ENCODE results near the gene TTC23. TPM values are rescaled to one million over a fixed set of nuclear protein-coding genes. Genes with fewer than 3 reads are reported as not detected.
"Not testable (repeated sequence)": the region's sequence is repeated elsewhere in the genome, so short reads cannot be mapped to it uniquely, and the experiment has no call there.

The TTC23 gene
- total RNA-seq, 8 experiments from 2014 or later = 9.5 to 46.0 (median 20.8) TPM

DNA sequence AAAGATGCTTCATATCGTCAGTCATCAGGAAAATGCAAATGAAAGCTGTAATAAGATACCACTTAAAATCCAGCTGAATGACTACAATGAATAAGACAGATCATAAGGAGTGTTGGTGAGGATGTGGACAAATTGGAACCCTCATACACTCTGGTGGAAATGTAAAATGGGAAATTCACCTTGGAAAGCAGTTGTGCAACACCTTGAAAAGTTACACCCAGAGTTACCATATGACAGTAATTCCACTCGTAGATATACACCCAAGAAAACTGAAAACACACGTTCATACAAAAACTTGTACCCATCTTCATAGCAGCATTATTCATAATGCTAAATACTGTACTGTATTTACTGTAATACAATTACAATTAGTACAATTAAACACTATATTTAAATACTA lies 2.3 kb downstream of the TTC23 start:
- in situ Hi-C loops (cut with MboI; ENCODE audit: low pct_unique_long_range_greater_than_20kb in 2 of 9, low sequenced_read_pairs in 9 of 9, unreplicated experiment in 9 of 9) = no loop called here
- WGBS, 10 experiments = 14 to 100% (median 78%) methylated on average over 1 to 3 of the region's 3 CpGs

DNA sequence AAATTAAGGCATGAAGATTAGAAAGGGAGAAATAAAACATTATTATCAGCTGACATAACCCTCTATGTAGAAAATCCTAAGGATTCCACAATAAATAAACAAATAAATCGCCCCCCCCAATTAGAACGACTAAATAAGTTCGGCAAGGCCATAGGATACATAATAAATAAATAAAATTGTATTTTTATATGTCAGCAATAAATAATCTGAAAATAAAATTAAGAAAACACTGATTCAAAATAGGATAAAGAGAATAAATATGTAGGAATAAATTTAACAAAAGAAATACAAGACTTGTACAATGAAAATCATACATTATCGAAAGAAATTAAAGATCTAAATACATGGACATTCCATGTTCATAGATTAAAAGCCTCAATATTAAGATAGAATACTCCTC lies 5.1 kb downstream of the TTC23 start:
- WGBS, 10 experiments = 81 to 97% (median 94%) methylated on average over 4 of the region's 4 CpGs; no CpG with 5 or more reads in 1 of the 10 experiments
- Histone ChIP-seq H3K27ac (no peak overlapping the region), H3K4me3 (no peak overlapping the region), H3K4me1 (replicated peaks in 1 of 2) (no peaks in the 10 kb centered on the region)
- no peak for ATAC-seq (replicated peaks in 6 of 8)
- in situ Hi-C loops (cut with MboI; ENCODE audit: low pct_unique_long_range_greater_than_20kb in 2 of 9, low sequenced_read_pairs in 9 of 9, unreplicated experiment in 9 of 9) = no loop called here

More for the DNA sequence above, 2.3 kb downstream of the TTC23 start:
- H3K4me3 ChIP-seq = no peak overlapping the region
- H3K27ac ChIP-seq = no peak overlapping the region
- ATAC-seq (replicated peaks in 6 of 8) = no peak
- peaks cover 0 to 3% of the 10 kb centered on the region in 2 donors for H3K4me1 ChIP-seq (replicated peaks in 1 of 2)

DNA sequence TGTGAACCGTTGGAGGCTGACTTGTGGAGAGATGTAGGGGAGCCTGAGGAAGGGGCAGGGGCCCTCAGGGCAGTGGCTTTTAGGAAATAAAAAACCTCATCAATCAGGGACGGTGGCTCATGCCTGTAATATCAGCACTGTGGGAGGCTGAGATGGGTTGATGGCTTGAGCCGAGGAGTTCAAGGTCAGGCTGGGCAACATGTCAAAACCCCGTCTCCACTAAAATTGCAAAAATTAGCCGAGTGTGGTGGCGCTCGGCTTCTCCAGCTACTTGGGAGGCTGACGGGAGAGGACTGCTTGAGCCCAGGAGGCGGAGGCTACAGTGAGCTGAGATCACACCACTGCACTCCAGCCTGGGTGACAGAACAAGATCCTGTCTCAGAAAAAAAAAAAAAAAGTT lies 7.6 kb downstream of the TTC23 start:
- no peaks in the 10 kb centered on the region for H3K4me1 ChIP-seq (replicated peaks in 1 of 2)
- 40 to 100% (median 92%) methylated on average over 1 to 8 of the region's 9 CpGs for WGBS, 10 experiments
- H3K27ac ChIP-seq = no peak overlapping the region
- no peak for ATAC-seq (replicated peaks in 6 of 8)
- in situ Hi-C loops (cut with MboI; ENCODE audit: low pct_unique_long_range_greater_than_20kb in 2 of 9, low sequenced_read_pairs in 9 of 9, unreplicated experiment in 9 of 9) = no loop called here
- H3K4me3 ChIP-seq = no peak overlapping the region

GRCh38 chr15:99239545-99240198 lies 9.7 kb downstream of the TTC23 start:
- Histone ChIP-seq H3K4me1 (replicated peaks in 1 of 2) (no peaks in the 10 kb centered on the region), H3K4me3 (no peak overlapping the region), H3K27ac (no peak overlapping the region)
- ATAC-seq (replicated peaks in 6 of 8) = no peak
- 67 to 100% (median 100%) methylated on average over 1 of the region's 1 CpG; no CpG with 5 or more reads in 3 of the 10 experiments for WGBS, 10 experiments
- in situ Hi-C loops (cut with MboI; ENCODE audit: low pct_unique_long_range_greater_than_20kb in 2 of 9, low sequenced_read_pairs in 9 of 9, unreplicated experiment in 9 of 9) = no loop called here

DNA sequence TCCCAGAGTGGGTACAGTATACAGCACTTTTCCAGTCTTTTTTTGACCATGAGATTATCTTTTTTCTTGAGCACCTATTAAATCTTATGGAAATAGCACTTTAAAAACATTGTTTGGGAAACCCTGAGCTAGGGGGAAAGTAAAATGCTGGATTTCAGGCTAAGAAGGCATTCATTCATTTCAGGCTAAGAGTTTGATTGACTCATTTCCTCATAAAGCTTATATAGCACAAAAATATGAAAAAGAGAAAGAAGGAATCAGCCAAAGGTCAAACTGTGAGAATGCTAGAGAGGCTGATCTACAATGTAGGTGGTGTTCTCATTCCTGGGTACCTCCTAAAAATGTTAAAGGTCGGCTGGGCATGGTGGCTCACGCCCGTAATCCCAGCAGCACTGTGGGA lies 10.5 kb downstream of the TTC23 start:
- ATAC-seq (replicated peaks in 6 of 8) = no peak
- no peaks in the 10 kb centered on the region for H3K4me1 ChIP-seq (replicated peaks in 1 of 2)
- no peak overlapping the region for H3K27ac ChIP-seq
- 72 to 100% (median 96%) methylated on average over 2 to 3 of the region's 3 CpGs; no CpG with 5 or more reads in 5 of the 10 experiments for WGBS, 10 experiments
- no peak overlapping the region for H3K4me3 ChIP-seq
- in situ Hi-C loops (cut with MboI; ENCODE audit: low pct_unique_long_range_greater_than_20kb in 2 of 9, low sequenced_read_pairs in 9 of 9, unreplicated experiment in 9 of 9) = no loop called here

GRCh38 chr15:99234160-99234559 lies 15.2 kb downstream of the TTC23 start:
- H3K27ac ChIP-seq; ATAC-seq (replicated peaks in 6 of 8); in situ Hi-C loops (cut with MboI; ENCODE audit: low pct_unique_long_range_greater_than_20kb in 2 of 9, low sequenced_read_pairs in 9 of 9, unreplicated experiment in 9 of 9); H3K4me1 ChIP-seq (replicated peaks in 1 of 2); H3K4me3 ChIP-seq: not testable (repeated sequence)
- WGBS, 10 experiments = 92 to 100% (median 98%) methylated on average over 1 to 5 of the region's 6 CpGs; no CpG with 5 or more reads in 4 of the 10 experiments

DNA sequence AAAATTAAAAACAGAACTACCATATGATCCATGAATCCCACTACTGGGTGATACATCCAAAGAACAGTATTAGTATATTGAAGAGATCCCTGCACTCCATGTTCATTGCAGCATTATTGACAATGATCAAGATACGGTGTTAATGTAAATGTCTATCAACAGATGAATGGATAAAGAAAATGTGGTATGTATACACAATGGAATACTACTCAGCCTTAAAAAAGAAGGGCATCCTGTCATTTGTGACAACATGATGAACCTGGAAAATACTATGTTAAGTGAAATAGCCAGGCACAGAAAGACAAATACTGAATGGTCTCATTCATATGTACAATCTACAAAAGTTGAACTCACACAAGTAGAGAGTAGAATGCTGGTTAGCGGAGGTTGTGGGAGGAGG lies 16.6 kb downstream of the TTC23 start:
- Histone ChIP-seq H3K4me1 (replicated peaks in 1 of 2) (no peaks in the 10 kb centered on the region), H3K27ac (no peak overlapping the region), H3K4me3 (no peak overlapping the region)
- in situ Hi-C loops (cut with MboI; ENCODE audit: low pct_unique_long_range_greater_than_20kb in 2 of 9, low sequenced_read_pairs in 9 of 9, unreplicated experiment in 9 of 9) = no loop called here
- no peak for ATAC-seq (replicated peaks in 6 of 8)
- WGBS, 10 experiments = 83 to 100% (median 100%) methylated on average over 1 to 2 of the region's 2 CpGs

GRCh38 chr15:99230867-99231266 lies 18.5 kb downstream of the TTC23 start:
- WGBS, 10 experiments = 83 to 100% (median 95%) methylated on average over 1 to 4 of the region's 4 CpGs; no CpG with 5 or more reads in 1 of the 10 experiments
- Histone ChIP-seq H3K4me3 (no peak overlapping the region), H3K4me1 (replicated peaks in 1 of 2) (no peaks in the 10 kb centered on the region), H3K27ac (no peak overlapping the region)
- no peak for ATAC-seq (replicated peaks in 6 of 8)
- in situ Hi-C loops (cut with MboI; ENCODE audit: low pct_unique_long_range_greater_than_20kb in 2 of 9, low sequenced_read_pairs in 9 of 9, unreplicated experiment in 9 of 9) = no loop called here

DNA sequence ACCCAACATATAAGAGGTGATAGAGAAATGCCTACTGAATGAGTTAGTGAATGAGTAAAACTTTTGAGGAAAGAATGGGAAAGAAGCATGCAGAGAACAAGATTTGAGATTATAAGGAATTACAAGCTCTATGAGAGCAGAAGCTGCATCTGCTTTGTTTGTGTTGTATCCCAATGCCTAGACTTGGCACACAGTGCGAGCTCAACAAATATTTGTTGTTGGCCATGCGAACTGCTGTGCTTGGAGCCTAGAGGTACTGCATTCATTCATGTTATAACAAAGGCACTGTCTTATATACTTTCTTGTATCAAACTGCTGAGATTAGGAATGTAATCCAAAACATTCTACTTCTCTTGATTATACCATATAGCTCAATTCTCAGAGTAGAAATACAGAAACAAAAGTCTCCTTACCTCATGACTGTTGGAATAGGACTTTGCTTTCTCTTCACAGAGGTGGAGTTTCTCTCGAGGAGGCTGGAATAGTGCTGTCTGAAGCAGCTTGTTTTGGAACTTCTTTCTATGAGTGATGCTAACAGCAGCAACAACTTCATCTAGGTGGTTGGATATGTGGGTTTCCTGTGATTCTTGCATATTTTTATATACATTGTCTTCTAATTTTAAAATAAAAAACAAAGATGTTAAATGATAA lies 21.1 kb downstream of the TTC23 start:
- WGBS, 10 experiments = 75 to 100% (median 94%) methylated on average over 1 to 3 of the region's 3 CpGs; no CpG with 5 or more reads in 1 of the 10 experiments
- in situ Hi-C loops (cut with MboI; ENCODE audit: low pct_unique_long_range_greater_than_20kb in 2 of 9, low sequenced_read_pairs in 9 of 9, unreplicated experiment in 9 of 9) = no loop called here
- ATAC-seq (replicated peaks in 6 of 8) = no peak
- Histone ChIP-seq H3K4me1 (replicated peaks in 1 of 2) (no peaks in the 10 kb centered on the region), H3K4me3 (no peak overlapping the region), H3K27ac (no peak overlapping the region)

- Histone ChIP-seq H3K4me1 (replicated peaks in 1 of 2) (no peaks in the 10 kb centered on the region), H3K27ac (no peak overlapping the region), H3K4me3 (no peak overlapping the region)
- in situ Hi-C loops (cut with MboI; ENCODE audit: low pct_unique_long_range_greater_than_20kb in 2 of 9, low sequenced_read_pairs in 9 of 9, unreplicated experiment in 9 of 9) = no loop called here
- ATAC-seq (replicated peaks in 6 of 8) = no peak
- 42 to 86% (median 64%) methylated on average over 1 to 3 of the region's 3 CpGs; no CpG with 5 or more reads in 3 of the 10 experiments for WGBS, 10 experiments
Measured at GRCh38 chr15:99226802-99227201, 22.6 kb downstream of the TTC23 start.

DNA sequence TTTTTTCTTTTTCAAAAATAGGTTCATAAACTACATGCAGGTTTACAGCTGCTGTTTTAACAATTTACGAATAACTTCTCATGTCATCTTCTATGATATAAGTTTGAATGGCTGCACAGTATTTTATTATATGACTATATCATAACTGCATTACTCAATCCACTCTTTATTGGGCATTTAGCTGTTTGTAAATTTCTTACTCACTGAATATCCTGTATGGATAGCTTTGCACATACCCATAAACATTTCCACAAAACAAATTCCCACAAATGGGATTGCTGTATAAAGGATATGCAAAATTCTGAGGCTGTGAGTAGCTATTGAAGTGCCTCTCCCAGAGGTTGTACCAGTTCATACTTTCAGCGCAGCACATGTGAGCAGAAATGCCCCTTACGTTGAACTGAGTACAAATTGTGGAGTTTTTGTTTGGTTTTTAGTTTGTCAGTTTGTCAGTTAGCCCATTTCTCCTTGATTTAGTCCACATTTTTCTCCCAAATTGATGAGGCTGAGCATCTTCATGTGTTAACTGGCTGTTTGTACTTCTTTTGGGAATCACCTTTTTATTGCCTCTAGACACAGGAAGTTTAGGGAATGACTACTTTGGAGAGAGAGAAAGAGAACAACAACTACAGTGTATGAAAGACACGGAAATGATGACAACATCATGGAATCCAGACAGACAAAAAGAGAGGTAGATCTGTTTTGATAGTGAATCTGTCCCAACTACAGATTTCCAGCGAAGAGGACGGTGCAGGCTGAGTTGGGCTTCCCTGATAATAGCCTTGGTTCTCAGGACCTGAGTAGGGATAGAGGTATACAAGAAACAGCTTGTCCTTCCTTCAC lies 24.8 kb downstream of the TTC23 start:
- no peak overlapping the region for H3K27ac ChIP-seq
- H3K4me1 ChIP-seq (replicated peaks in 1 of 2) = no peaks in the 10 kb centered on the region
- in situ Hi-C loops (cut with MboI; ENCODE audit: low pct_unique_long_range_greater_than_20kb in 2 of 9, low sequenced_read_pairs in 9 of 9, unreplicated experiment in 9 of 9) = loop anchor here in 1 of 9 experiments (25.0 kb wide), 1 partner anchor 137 kb away; no protein-coding TSS in a partner anchor
- ATAC-seq (replicated peaks in 6 of 8) = peak in 2 of 8 experiments; percentile 63 to 73
- H3K4me3 ChIP-seq = no peak overlapping the region
- 50 to 100% (median 94%) methylated on average over 2 to 6 of the region's 6 CpGs for WGBS, 10 experiments

DNA sequence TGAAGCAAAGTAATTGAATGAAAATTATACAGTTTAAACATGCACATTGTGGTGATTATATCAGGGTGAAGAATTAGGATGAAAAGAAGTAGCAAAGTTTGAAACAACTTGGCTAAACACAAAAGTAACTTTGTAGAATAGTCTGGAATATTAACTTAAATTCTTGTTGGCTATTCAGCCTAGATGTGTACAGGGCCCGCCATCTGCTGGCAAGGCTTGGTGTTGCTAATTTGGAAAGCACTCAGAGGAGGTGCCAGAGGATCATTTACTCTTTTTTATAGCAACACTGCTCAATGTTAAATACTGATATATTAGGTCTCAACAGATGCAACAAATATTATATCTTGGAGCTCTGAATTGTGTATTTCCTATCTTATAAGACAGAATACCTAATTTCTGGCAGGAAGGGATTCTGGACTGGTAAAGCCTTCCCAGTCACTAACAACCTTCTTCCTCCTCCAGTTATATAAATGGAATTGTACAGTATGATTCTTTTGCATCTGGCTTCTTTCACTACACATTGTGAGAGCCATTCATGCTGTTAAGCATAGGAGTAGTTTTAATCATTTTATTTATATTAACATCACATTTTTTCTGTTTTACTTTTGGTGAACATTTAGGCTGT lies 36.1 kb downstream of the TTC23 start:
- in situ Hi-C loops (cut with MboI; ENCODE audit: low pct_unique_long_range_greater_than_20kb in 2 of 9, low sequenced_read_pairs in 9 of 9, unreplicated experiment in 9 of 9) = loop anchor here in 3 of 9 experiments (10.0 to 25.0 kb wide), 2 partner anchors 108 to 126 kb away; partner anchors contain the start of gene SYNM (in 2 of the 3)
- peak in 7 of 8 experiments; percentile 42 to 87 (median 65) for ATAC-seq (replicated peaks in 6 of 8)
- Histone ChIP-seq H3K27ac (no peak overlapping the region), H3K4me1 (replicated peaks in 1 of 2) (no peaks in the 10 kb centered on the region), H3K4me3 (no peak overlapping the region)
- 0 to 33% (median 0%) methylated on average over 1 of the region's 1 CpG; no CpG with 5 or more reads in 2 of the 10 experiments for WGBS, 10 experiments
